ENCODE results near the gene RPL36.
"Not testable (repeated sequence)": the region's sequence is repeated elsewhere in the genome, so short reads cannot be mapped to it uniquely, and the experiment has no call there.

RPL36 gene

GRCh38 chr19:5690955-5691821 lies 1.1 kb downstream of the RPL36 start:
- peak; percentile 38 for DNase-seq (ENCODE audit: low spot score)

GRCh38 chr19:5691822-5692722 lies 2.0 kb downstream of the RPL36 start:
- DNase-seq (ENCODE audit: low spot score): no peak

- DNase-seq (ENCODE audit: low spot score): no peak
Observed at GRCh38 chr19:5692723-5693194, 2.7 kb downstream of the RPL36 start.

- DNase-seq (ENCODE audit: low spot score): no peak
Observed at GRCh38 chr19:5693195-5694166, 3.4 kb downstream of the RPL36 start.

- DNase-seq (ENCODE audit: low spot score): no peak
Observed at GRCh38 chr19:5694167-5694955, 4.3 kb downstream of the RPL36 start.

GRCh38 chr19:5694956-5695648 lies 5.0 kb downstream of the RPL36 start:
- DNase-seq (ENCODE audit: low spot score): no peak

- DNase-seq (ENCODE audit: low spot score): no peak
Observed at GRCh38 chr19:5695649-5696195, 5.6 kb downstream of the RPL36 start.

- DNase-seq (ENCODE audit: low spot score): no peak
Observed at GRCh38 chr19:5696196-5697021, 6.3 kb downstream of the RPL36 start.

- DNase-seq (ENCODE audit: low spot score): no peak
Observed at GRCh38 chr19:5697022-5697889, 7.2 kb downstream of the RPL36 start.

GRCh38 chr19:5697890-5698634 lies 8.0 kb downstream of the RPL36 start:
- DNase-seq (ENCODE audit: low spot score): no peak

GRCh38 chr19:5698635-5699422 lies 8.7 kb downstream of the RPL36 start:
- DNase-seq (ENCODE audit: low spot score): no peak

- no peak for DNase-seq (ENCODE audit: low spot score)
Observed at GRCh38 chr19:5700455-5701092, 10.5 kb downstream of the RPL36 start.

GRCh38 chr19:5702053-5702410 lies 11.9 kb downstream of the RPL36 start:
- not testable (repeated sequence) for DNase-seq (ENCODE audit: low spot score)

GRCh38 chr19:5703819-5704818 lies 14.0 kb downstream of the RPL36 start:
- no peak for DNase-seq (ENCODE audit: low spot score)

GRCh38 chr19:5705552-5705951 lies 15.5 kb downstream of the RPL36 start:
- DNase-seq (ENCODE audit: low spot score): no peak

Data from COLO829 (cell line).